OCI-LY1 (cell line): ENCODE results near the gene NR3C1.

Source experiments
- H2AFZ ChIP-seq: fragments of 200-600 bp; sonication (generic), shearing (Covaris generic); 2 replicates; pipeline ENCODE4 v1.6.0; 2014; ENCODE audit warnings: antibody characterized with exemption, mild to moderate bottlenecking, low read length
- H3F3A ChIP-seq: fragments of 200-600 bp; sonication (generic), shearing (Covaris generic); 2 replicates; pipeline ENCODE4 v1.6.0; 2014; ENCODE audit warnings: mild to moderate bottlenecking, antibody characterized with exemption, low read length, moderate library complexity; ENCODE audit not compliant: insufficient read depth
- H3K27ac ChIP-seq: fragments of 200-600 bp; sonication (generic); 2 replicates; pipeline ENCODE4 v1.5.1; 2014; ENCODE audit warnings: low read length, mixed run types, mild to moderate bottlenecking, low read depth; ENCODE audit not compliant: poor library complexity, severe bottlenecking
- H3K27me3 ChIP-seq: fragments of 200-600 bp; sonication (generic); 2 replicates; pipeline ENCODE4 v1.6.0; 2014; ENCODE audit warnings: antibody characterized with exemption, mild to moderate bottlenecking, low read length, moderate library complexity; ENCODE audit not compliant: insufficient read depth
- H3K36me3 ChIP-seq: fragments of 200-600 bp; sonication (generic); 2 replicates; pipeline ENCODE4 v1.6.1; 2014; ENCODE audit warnings: mild to moderate bottlenecking, antibody characterized with exemption, low read length, moderate library complexity, mixed read lengths; ENCODE audit not compliant: insufficient read depth
- H3K4me1 ChIP-seq: fragments of 200-600 bp; sonication (generic); 2 replicates; pipeline ENCODE4 v1.5.1; 2014; ENCODE audit warnings: mild to moderate bottlenecking, low read length, moderate library complexity; ENCODE audit not compliant: insufficient read depth, severe bottlenecking
- H3K4me2 ChIP-seq: fragments of 200-600 bp; sonication (generic), shearing (Covaris generic); 2 replicates; pipeline ENCODE4 v1.6.1; 2014; ENCODE audit warnings: low read length
- H3K4me3 ChIP-seq: fragments of 200-600 bp; sonication (generic); 2 replicates; pipeline ENCODE4 v1.5.1; 2014; ENCODE audit warnings: low read length, low read depth, mild to moderate bottlenecking, mixed read lengths; ENCODE audit not compliant: poor library complexity, severe bottlenecking
- H3K79me2 ChIP-seq: fragments of 200-600 bp; shearing (Covaris generic); 2 replicates; pipeline ENCODE4 v1.6.1; 2016; ENCODE audit warnings: mixed run types, low read length, mixed read lengths; ENCODE audit not compliant: insufficient read depth
- H3K9ac ChIP-seq: fragments of 200-600 bp; sonication (generic), shearing (Covaris generic); 2 replicates; pipeline ENCODE4 v1.6.1; 2014; ENCODE audit warnings: mild to moderate bottlenecking, low read length, mixed read lengths
- H3K9me2 ChIP-seq: fragments of 200-600 bp; sonication (generic), shearing (Covaris generic); 2 replicates; pipeline ENCODE4 v1.6.1; 2014; ENCODE audit warnings: low read depth, mild to moderate bottlenecking, low read length, mixed read lengths
- H3K9me3 ChIP-seq: fragments of 200-600 bp; shearing (Covaris generic); 2 replicates; pipeline ENCODE4 v1.6.1; 2014; ENCODE audit warnings: low read length, mixed read lengths
- H4K20me1 ChIP-seq: fragments of 200-600 bp; sonication (generic), shearing (Covaris generic); 2 replicates; pipeline ENCODE4 v1.6.0; 2016; ENCODE audit warnings: mild to moderate bottlenecking, low read length; ENCODE audit not compliant: insufficient read depth
- CTCF ChIP-seq: fragments of 200-600 bp; sonication (generic), shearing (Covaris generic); IDR thresholded peaks from 2 replicates; pipeline ENCODE4 v1.5.1; 2017; ENCODE audit warnings: mild to moderate bottlenecking, antibody characterized with exemption, low read length, moderate library complexity, mixed read lengths
- EZH2 ChIP-seq: fragments of 200-600 bp; sonication (generic), shearing (Covaris generic); IDR thresholded peaks from 2 replicates; pipeline ENCODE4 v1.8.0; 2017; ENCODE audit warnings: borderline replicate concordance, mixed run types, mild to moderate bottlenecking, antibody characterized with exemption, low read length, moderate library complexity, mixed read lengths

Gene NR3C1

GRCh38 chr5:143399616-143400540 is 3.6 kb downstream of the NR3C1 start:
- Histone ChIP-seq H3K27me3 (no peaks in the 10 kb centered on the region), H3K9ac (peak overlapping the region; percentile 91), H3K27ac (peak overlapping the region; percentile 80), H3K36me3 (peaks cover 55% of the 10 kb centered on the region), H3K4me2 (peak overlapping the region; percentile 99), H3K9me3 (no peaks in the 10 kb centered on the region), H3K4me3 (peak overlapping the region; percentile 83), H2AFZ (no peak overlapping the region), H3K4me1 (peaks cover 52% of the 10 kb centered on the region), H3K9me2 (no peaks in the 10 kb centered on the region), H3F3A (no peaks in the 10 kb centered on the region), H3K79me2 (peaks cover 83% of the 10 kb centered on the region), H4K20me1 (no peaks in the 10 kb centered on the region)
- TF ChIP-seq CTCF = no peak; the same call in 1 of the 2 replicates
- TF ChIP-seq EZH2 = no peak

GRCh38 chr5:143398451-143399237 is 4.8 kb downstream of the NR3C1 start:
- H3K9me3 ChIP-seq = no peaks in the 10 kb centered on the region
- no peak for TF ChIP-seq EZH2
- no peak for TF ChIP-seq CTCF
- peaks cover 95% of the 10 kb centered on the region for H3K79me2 ChIP-seq
- H3K4me3 ChIP-seq = peak overlapping the region; percentile 83
- peaks cover 65% of the 10 kb centered on the region for H3K4me1 ChIP-seq
- H3K36me3 ChIP-seq = peaks cover 65% of the 10 kb centered on the region
- H3K27me3 ChIP-seq = no peaks in the 10 kb centered on the region
- H3K9ac ChIP-seq = peak overlapping the region; percentile 91
- H3F3A ChIP-seq = no peaks in the 10 kb centered on the region
- no peak overlapping the region for H2AFZ ChIP-seq
- H3K9me2 ChIP-seq = no peaks in the 10 kb centered on the region
- no peaks in the 10 kb centered on the region for H4K20me1 ChIP-seq
- H3K4me2 ChIP-seq = peak overlapping the region; percentile 99
- H3K27ac ChIP-seq = peak overlapping the region; percentile 80

DNA sequence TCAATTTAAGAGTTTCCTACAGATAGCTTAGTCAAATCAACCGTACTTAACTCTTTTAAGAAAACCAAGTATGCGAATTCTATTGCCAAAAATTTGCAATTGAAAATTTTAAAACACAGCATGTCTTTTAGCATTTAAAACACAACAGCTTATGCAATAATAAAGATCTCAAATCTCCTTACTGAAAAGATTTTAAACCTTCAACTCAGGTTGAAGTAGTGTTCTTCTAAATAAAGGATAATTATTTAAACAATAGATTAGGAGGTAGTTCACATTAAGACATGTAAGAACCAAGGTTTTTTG is 5.5 kb downstream of the NR3C1 start:
- H3K4me3 ChIP-seq = peak overlapping the region; percentile 83
- no peaks in the 10 kb centered on the region for H3K9me3 ChIP-seq
- H2AFZ ChIP-seq = no peak overlapping the region
- H3K27ac ChIP-seq = peak overlapping the region; percentile 80
- peaks cover 71% of the 10 kb centered on the region for H3K36me3 ChIP-seq
- H3K4me1 ChIP-seq = peaks cover 71% of the 10 kb centered on the region
- H4K20me1 ChIP-seq = no peaks in the 10 kb centered on the region
- H3K4me2 ChIP-seq = peak overlapping the region; percentile 99
- H3F3A ChIP-seq = no peaks in the 10 kb centered on the region
- H3K27me3 ChIP-seq = no peaks in the 10 kb centered on the region
- no peaks in the 10 kb centered on the region for H3K9me2 ChIP-seq
- H3K79me2 ChIP-seq = peaks cover 99% of the 10 kb centered on the region
- no peak for TF ChIP-seq CTCF
- no peak for TF ChIP-seq EZH2
- H3K9ac ChIP-seq = peak overlapping the region; percentile 91
